Adrenal gland (tissue), 5 donors: Measurements from ENCODE around the gene NEDD1.

ENCODE experiments used
- POLR2A ChIP-seq, 2 donors: fragments of 450-650 bp; IDR thresholded peaks; one replicate each; pipeline ENCODE4 v1.6.1; 2017; ENCODE audit warnings: antibody characterized with exemption in 2 of 2, mild to moderate bottlenecking in 2 of 2, moderate library complexity in 1 of 2
- TF ChIP-seq, protein P1 (sequence below), 6 experiments: fragments of 450-650 bp in 4 of 6; fragments of 200-600 bp in 2 of 6; sonication (generic) in 1 of 6; IDR thresholded peaks; 1 replicate in 5 of 6; 2 replicates in 1 of 6; pipeline versions ENCODE4 v1.5.1 to v1.8.0; 2016 to 2021; ENCODE audit warnings: antibody characterized with exemption in 6 of 6, mild to moderate bottlenecking in 2 of 6, moderate library complexity in 1 of 6
- donor health status: DM: no; HTN: no; CAD: no.

DNA sequence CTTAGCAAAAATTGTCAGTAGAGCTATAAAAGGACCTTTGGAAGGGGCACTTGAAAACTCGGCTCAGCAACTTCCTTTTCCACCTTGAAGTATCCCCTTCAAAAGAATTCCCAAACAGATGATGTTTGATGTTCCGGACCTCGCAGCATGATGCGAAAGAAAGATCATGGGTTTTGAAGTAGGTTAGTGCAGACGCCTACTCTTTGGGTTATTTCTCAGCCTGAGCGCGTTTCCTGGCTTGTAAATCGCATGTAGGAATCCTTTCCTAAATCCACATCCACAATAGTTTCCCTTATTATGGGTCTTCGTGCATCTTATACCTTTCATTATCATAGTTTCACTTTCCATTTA, 584 bp upstream of the NEDD1 start:
- TF ChIP-seq, protein P1, sequence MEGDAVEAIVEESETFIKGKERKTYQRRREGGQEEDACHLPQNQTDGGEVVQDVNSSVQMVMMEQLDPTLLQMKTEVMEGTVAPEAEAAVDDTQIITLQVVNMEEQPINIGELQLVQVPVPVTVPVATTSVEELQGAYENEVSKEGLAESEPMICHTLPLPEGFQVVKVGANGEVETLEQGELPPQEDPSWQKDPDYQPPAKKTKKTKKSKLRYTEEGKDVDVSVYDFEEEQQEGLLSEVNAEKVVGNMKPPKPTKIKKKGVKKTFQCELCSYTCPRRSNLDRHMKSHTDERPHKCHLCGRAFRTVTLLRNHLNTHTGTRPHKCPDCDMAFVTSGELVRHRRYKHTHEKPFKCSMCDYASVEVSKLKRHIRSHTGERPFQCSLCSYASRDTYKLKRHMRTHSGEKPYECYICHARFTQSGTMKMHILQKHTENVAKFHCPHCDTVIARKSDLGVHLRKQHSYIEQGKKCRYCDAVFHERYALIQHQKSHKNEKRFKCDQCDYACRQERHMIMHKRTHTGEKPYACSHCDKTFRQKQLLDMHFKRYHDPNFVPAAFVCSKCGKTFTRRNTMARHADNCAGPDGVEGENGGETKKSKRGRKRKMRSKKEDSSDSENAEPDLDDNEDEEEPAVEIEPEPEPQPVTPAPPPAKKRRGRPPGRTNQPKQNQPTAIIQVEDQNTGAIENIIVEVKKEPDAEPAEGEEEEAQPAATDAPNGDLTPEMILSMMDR (IDR thresholded peaks at IDR 0.05) = no peak
- no peak for TF ChIP-seq POLR2A (IDR thresholded peaks at IDR 0.05)
